Large intestine (tissue), 3 donors: ENCODE measurements around the gene DUOX2. TPM values are rescaled to one million over a fixed set of nuclear protein-coding genes. Genes with fewer than 3 reads are reported as not detected.
"Not testable (repeated sequence)": the region's sequence is repeated elsewhere in the genome, so short reads cannot be mapped to it uniquely, and the experiment has no call there.

ENCODE experiments used
- DNase-seq, 2 donors: peaks; one replicate each; pipeline versions ENCODE4 v3.0.0 to v3.0.0-alpha.2; 2013
- H3K27ac ChIP-seq: one replicate; pipeline ENCODE4 v1.5.1; 2013; ENCODE audit warnings: low read length
- H3K27me3 ChIP-seq: 2 replicates; pipeline ENCODE4 v1.6.1; 2013; ENCODE audit warnings: low read length; ENCODE audit not compliant: control insufficient read depth, insufficient read depth
- H3K36me3 ChIP-seq: 2 replicates; pipeline ENCODE4 v1.6.1; 2013; ENCODE audit warnings: low read length; ENCODE audit not compliant: control insufficient read depth, insufficient read depth
- H3K4me1 ChIP-seq: one replicate; pipeline ENCODE4 v1.6.1; 2013; ENCODE audit warnings: low read length; ENCODE audit not compliant: control insufficient read depth, insufficient read depth
- H3K4me3 ChIP-seq: one replicate; pipeline ENCODE4 v1.5.1; 2013; ENCODE audit warnings: low read length
- H3K9me3 ChIP-seq: one replicate; pipeline ENCODE4 v1.6.1; 2013; ENCODE audit warnings: mild to moderate bottlenecking, low read depth, low read length, moderate library complexity; ENCODE audit not compliant: control insufficient read depth
- WGBS: methylation state at CpG from one replicate; pipeline ENCODE4 v1.1.5; 2013; ENCODE audit warnings: low lambda C conversion rate; ENCODE audit not compliant: insufficient coverage; 5-methylcytosine and 5-hydroxymethylcytosine counted together
- polyA plus RNA-seq: library from polyadenylated mRNA; unstranded; fragments of 120-200 nt; gene quantifications from one replicate; pipeline ENCODE4 v1.2.1, GENCODE V29; 2013

DUOX2 gene
- polyA plus RNA-seq, 1 donor = 0.04 TPM

DNA sequence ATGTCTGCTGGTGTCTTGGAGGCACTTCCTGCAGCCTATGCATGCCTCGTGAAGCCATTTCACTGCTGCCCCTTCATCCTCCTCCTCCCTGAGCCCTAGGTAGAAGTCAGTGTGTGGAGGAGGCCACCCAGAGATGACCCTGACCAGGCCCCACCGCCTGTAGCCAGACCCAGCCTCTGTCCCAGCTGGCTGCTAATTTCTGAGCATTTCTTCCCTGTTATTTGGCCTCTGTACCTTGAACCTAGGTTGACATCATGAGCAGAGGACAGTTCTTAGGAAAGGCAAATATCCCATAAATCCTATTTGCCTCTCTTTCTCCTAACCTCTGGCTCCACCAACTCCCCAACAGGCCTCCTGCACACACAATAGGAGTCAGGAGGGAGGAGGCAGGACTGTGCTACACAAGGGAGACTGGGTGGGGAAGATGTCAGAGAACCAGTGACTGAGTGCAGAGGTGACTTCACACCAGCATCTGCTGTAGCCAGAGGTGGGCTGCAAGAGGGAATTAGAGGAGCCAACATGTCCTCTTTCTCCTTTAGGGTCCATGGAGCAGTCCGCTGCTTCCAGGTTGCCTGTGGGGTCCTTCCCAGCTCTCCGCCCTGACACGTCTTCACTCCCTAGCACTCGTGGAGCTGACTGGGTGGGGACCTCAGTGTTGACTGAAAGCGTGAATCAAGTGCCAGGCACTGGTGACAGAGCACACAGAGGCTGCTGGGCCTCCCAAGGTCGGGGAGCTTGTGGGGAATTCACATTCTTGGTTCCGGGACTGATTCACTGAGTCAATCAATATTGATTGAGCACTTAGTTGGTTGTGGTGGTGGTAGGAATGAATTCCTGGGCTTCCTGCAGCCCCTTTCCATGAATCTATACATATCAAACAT is 38.3 kb downstream of the DUOX2 start:
- DNase-seq, H3K27me3 ChIP-seq, H3K4me3 ChIP-seq, H3K4me1 ChIP-seq, H3K36me3 ChIP-seq, H3K27ac ChIP-seq, H3K9me3 ChIP-seq: not testable (repeated sequence)
- WGBS = no CpG with 5 or more reads among the region's 9 CpGs

DNA sequence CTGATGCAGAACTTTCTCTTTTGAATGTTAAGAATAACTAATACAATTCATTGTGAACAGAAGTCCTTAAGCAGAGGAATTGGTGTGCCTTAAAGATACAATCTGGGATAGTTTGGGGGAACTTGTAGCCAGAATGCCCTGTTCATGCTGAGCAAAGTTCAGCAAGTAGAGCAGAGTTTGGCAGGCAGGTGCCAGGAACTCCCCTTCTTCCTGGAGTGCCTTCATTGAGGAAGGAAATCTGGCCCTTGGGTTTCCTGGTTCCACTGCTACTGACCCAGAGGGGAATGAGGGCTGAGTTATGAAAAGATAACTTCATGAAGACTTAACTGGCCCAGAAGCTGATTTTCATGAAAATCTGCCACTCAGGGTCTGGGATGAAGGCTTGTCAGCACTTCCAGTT is 40.4 kb downstream of the DUOX2 start:
- not testable (repeated sequence) for DNase-seq, H3K27me3 ChIP-seq, H3K27ac ChIP-seq, H3K4me3 ChIP-seq, H3K9me3 ChIP-seq, H3K36me3 ChIP-seq, H3K4me1 ChIP-seq

DNA sequence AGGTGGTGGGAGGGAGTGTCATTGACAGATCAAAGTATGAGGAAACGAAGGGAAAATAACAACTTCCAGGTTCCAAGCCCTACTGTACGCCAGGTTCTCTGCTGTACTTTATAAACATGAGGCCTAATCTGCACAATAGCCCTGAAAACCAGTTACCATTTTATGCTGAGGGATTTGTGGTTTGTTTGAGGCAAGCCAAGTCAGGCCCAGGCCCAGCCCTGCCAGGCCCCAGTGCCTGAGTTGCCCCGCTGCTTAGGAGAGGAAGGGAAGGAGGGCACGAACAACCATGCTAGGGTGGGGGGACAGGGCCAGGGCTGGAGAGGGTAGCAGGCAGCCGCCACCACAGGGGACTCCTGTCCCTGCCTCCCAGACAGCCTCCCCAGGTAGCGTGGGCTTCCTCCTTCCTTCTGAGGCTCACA is 44.0 kb downstream of the DUOX2 start:
- not testable (repeated sequence) for H3K27me3 ChIP-seq, H3K9me3 ChIP-seq, DNase-seq, H3K36me3 ChIP-seq, H3K4me1 ChIP-seq, H3K4me3 ChIP-seq
- H3K27ac ChIP-seq = peak overlapping the region; percentile 66
- WGBS = no CpG with 5 or more reads among the region's 6 CpGs

DNA sequence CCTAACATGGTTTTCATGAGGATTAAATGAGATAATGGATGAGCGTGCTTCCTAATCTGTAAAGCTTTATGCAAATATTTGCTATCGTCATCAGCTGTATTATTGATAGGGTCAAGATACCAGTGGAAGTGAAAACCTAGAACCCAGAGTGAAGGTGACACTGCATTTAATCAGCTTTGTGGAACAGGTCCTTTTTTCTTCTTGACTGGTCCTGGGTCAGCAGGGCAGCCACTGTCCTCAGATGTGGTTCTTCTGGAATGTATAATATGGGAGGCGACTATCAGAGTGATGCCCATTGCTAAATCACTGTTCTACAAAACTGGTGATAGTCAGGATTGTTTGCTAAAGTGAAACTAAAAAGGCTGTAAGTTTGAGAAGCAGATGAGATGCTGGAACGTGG is 49.6 kb downstream of the DUOX2 start:
- Histone ChIP-seq H3K27ac (no peak overlapping the region), H3K36me3 (peaks cover 2% of the 10 kb centered on the region), H3K4me1 (no peaks in the 10 kb centered on the region), H3K4me3 (no peak overlapping the region), H3K27me3 (no peaks in the 10 kb centered on the region), H3K9me3 (no peaks in the 10 kb centered on the region)
- 55% methylated on average over 4 of the region's 4 CpGs for WGBS
- DNase-seq = no peak

DNA sequence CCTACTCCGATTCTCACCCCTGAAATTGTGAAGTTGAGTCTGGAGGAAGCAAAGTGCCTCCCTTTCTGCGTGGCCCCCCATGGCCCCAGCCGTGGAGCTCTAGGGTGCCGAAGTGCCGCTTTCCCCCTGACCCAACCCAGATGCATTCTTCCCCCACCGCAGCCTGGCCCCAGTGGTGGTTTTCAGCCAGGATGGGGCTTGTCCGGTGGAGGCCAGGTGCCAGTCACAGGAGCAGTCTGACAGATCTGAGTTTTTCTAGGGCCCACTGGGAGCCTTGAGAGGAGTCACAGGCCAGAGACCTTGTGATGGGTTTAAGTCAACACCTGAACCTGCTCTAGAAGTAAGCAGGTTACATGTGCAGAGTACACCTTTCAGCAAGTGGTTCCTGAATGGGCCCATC is 51.7 kb downstream of the DUOX2 start:
- not testable (repeated sequence) for H3K9me3 ChIP-seq, H3K27ac ChIP-seq, H3K4me1 ChIP-seq, H3K36me3 ChIP-seq, H3K4me3 ChIP-seq, DNase-seq, H3K27me3 ChIP-seq
- WGBS = no CpG with 5 or more reads among the region's 7 CpGs

DNA sequence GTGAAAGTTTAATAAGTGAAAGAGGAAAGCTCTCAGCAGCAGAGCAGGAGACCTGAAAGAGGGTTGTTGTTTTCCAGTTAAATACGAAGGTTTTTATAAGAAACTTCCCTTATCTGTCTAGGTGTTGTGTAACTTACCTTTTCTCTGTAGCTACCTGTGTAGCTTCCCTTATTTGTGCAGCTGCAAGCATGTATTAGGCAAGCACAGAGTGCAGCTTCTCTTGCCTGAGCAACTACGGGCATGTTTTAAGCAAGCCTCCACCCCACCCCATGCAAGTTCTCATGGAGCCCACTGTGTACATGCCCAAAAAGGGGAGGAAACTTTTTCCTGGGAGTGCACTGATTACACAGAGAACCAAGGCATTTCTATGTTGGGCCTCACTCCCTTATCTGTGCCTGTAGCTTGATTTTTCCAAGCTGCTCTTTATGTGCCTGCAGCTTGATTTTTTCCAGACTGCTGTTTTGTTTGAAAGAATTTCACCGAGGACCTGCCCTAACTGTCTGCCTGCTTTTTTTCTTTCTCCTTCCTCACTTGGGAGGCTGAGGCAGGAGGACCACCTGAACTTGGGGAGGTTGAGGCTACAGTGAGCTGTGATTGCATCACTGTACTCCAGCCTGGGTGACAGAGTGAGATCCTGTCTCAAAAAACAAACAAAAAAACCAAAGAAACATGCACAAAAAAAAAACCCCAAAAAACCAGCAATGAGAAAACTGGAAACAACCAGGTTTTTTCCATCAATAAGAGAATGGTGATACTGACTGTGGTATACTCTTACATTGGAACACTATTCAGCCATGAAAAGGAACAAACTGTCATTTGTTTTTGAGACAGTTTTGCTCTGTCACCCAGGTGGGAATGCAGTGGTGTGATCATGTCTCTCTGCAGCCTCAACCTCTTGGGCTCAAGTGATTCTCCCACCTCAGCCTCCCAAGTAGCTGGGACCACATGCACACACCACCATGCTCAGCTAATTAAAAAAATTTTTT is 55.0 kb downstream of the DUOX2 start:
- H3K27ac ChIP-seq, H3K27me3 ChIP-seq, H3K9me3 ChIP-seq, DNase-seq, H3K4me3 ChIP-seq, H3K36me3 ChIP-seq, H3K4me1 ChIP-seq: not testable (repeated sequence)
- WGBS = no CpG with 5 or more reads among the region's 3 CpGs

DNA sequence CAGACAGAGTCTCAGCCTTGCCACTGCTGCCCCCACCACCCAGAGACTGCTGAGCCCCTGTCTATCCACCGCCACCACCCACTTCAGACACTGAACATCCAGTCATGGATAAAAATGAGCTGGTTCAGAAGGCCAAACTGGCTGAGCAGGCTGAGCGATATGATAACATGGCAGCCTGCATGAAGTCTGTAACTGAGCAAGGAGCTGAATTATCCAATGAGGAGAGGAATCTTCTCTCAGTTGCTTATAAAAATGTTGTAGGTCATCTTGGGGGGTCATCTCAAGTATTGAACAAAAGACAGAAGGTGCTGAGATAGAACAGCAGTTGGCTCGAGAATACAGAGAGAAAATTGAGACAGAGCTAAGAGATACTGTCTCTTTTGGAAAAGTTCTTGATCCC is 61.3 kb downstream of the DUOX2 start:
- not testable (repeated sequence) for H3K27ac ChIP-seq, H3K4me3 ChIP-seq, DNase-seq, H3K4me1 ChIP-seq, H3K9me3 ChIP-seq, H3K27me3 ChIP-seq
- H3K36me3 ChIP-seq = peaks cover 16% of the 10 kb centered on the region
- WGBS = 100% methylated on average over 2 of the region's 3 CpGs

DNA sequence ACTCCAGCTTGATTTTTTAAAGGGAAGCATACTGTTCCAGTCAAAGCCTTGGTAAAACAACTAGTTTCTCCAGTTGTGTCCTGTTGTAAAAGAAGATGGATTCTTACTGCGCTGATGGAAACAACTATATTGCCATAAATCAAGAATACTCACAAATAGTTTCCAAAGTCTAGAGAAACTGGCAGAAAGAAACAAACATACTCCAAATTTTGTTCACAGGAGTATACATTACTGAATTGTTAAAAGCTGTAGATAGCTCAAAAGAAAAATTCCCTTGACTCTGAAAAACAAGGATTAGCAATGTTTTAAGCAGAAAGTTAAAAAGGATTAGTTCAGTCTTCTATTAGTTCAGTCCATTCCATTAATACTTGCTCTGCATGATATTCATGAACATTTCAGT is 63.4 kb downstream of the DUOX2 start:
- H3K4me3 ChIP-seq = no peak overlapping the region
- peaks cover 19% of the 10 kb centered on the region for H3K36me3 ChIP-seq
- H3K27me3 ChIP-seq = no peaks in the 10 kb centered on the region
- no peak overlapping the region for H3K27ac ChIP-seq
- H3K4me1 ChIP-seq = peaks cover 8% of the 10 kb centered on the region
- no peak for DNase-seq
- peaks cover 8% of the 10 kb centered on the region for H3K9me3 ChIP-seq
- no CpG with 5 or more reads among the region's 1 CpG for WGBS

DNA sequence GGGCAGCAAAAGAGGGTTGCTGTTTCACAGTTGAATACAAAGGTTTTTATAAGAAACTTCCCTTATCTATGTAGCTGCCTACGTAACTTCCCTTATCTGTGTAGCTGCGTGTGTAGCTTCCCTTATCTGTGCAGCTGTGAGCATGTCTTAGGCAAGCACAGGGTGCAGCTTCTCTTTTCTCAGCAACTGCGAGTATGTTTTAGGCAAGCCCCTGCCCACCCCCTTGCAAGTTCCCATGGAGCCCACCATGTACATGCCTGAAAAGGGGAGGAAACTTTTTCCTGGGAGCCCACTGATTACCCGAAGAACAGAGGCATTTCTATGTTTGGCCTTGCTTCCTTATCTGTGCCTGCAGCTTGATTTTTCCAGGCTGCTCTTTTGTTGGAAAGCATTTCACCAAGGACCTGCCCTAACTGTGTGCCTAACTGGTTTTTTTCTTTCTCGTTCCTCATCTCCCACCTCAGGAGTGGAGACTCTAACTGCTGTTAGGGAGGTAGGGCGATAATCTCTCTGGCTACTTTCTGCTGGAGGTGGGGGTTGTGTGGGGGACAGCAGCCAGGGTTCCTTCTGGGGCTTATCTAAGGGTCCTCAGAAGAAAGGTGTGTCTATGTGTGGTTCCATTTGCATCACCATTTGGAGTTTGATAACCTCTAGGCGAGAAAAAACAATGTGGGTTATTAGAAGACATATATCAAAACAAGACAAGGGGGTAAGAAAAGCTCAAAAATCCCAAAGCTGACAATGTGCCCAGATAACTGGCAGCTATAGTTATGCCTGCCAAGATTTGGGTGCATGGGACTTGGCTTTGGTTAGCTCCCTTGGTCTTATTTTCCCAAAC is 65.0 kb downstream of the DUOX2 start:
- 50% methylated on average over 2 of the region's 7 CpGs for WGBS
- peak in 1 of 2 donors; percentile 49 for DNase-seq
- Histone ChIP-seq H3K36me3 (peaks cover 19% of the 10 kb centered on the region), H3K27me3 (no peaks in the 10 kb centered on the region), H3K9me3 (peaks cover 8% of the 10 kb centered on the region), H3K4me3 (no peak overlapping the region), H3K4me1 (peaks cover 8% of the 10 kb centered on the region), H3K27ac (peak overlapping the region; percentile 43)

DNA sequence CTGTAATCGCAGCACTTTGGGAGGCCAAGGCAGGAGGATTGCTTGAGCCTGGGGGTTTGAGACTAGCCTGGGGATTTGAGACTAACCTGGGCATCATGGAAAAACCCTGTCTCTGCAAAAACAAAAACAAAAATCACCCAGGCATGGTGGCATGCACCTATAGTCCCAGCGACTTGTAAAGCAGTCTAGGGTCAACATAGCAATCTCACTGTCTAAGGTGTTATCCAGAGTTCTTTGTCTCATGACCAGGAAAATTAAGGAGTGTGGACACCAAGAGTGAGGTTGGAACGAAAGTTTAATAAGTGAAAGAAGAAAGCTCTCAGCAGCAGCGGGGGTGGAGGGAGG is 65.6 kb downstream of the DUOX2 start:
- H3K36me3 ChIP-seq = peaks cover 19% of the 10 kb centered on the region

More for the DNA sequence above, 65.6 kb downstream of the DUOX2 start:
- not testable (repeated sequence) for H3K4me3 ChIP-seq, H3K9me3 ChIP-seq, H3K27ac ChIP-seq, H3K4me1 ChIP-seq, H3K27me3 ChIP-seq
- WGBS = 57% methylated on average over 1 of the region's 4 CpGs
- DNase-seq = peak in 1 of 2 donors; percentile 24
